Uterus (tissue), 4 donors: ENCODE measurements around the gene DGKH. TPM values are rescaled to one million over a fixed set of nuclear protein-coding genes. Genes with fewer than 3 reads are reported as not detected.
"Not testable (repeated sequence)": the region's sequence is repeated elsewhere in the genome, so short reads cannot be mapped to it uniquely, and the experiment has no call there.

Source experiments
- DNase-seq, 2 donors: peaks; one replicate each; pipeline ENCODE4 v3.0.0-alpha.2; 2019 to 2020
- H3K27ac ChIP-seq, 2 donors: fragments of 200-600 bp; sonication (generic); 1 replicate in 1 of 2; 2 replicates in 1 of 2; pipeline ENCODE4 v1.5.1; 2016 to 2018
- H3K27me3 ChIP-seq, 2 donors: fragments of 200-600 bp; sonication (generic); one replicate each; pipeline ENCODE4 v1.5.1; 2018 to 2019; ENCODE audit warnings: control low read depth in 1 of 2
- H3K36me3 ChIP-seq, 2 donors: fragments of 200-600 bp; sonication (generic); one replicate each; pipeline ENCODE4 v1.5.1; 2019; ENCODE audit warnings: control low read depth in 1 of 2
- H3K4me1 ChIP-seq, 2 donors: fragments of 200-600 bp; sonication (generic); one replicate each; pipeline ENCODE4 v1.5.1; 2018 to 2019; ENCODE audit warnings: control low read depth in 1 of 2
- H3K4me3 ChIP-seq, 2 donors: fragments of 200-600 bp; sonication (generic); 1 replicate in 1 of 2; 2 replicates in 1 of 2; pipeline ENCODE4 v1.5.1; 2018 to 2019; ENCODE audit warnings: mild to moderate bottlenecking in 1 of 2
- H3K9me3 ChIP-seq, 2 donors: fragments of 200-600 bp; sonication (generic); one replicate each; pipeline ENCODE4 v1.5.1; 2019; ENCODE audit warnings: control low read depth in 1 of 2
- POLR2A ChIP-seq, 2 donors: fragments of 450-650 bp; IDR thresholded peaks; one replicate each; pipeline ENCODE4 v1.6.1; 2016; ENCODE audit warnings: antibody characterized with exemption in 2 of 2, mild to moderate bottlenecking in 1 of 2, moderate library complexity in 1 of 2
- intact Hi-C: fragments of 100-400 bp; cut with DNase I; formaldehyde crosslinking; loops from one replicate; pipeline ENCODE4 v1.15.1; 2023; ENCODE audit warnings: low total_unique reads
- total RNA-seq, 4 donors: library from RNA; depleted of rRNA in 3 of 4; stranded (reverse); fragments of >200 nt in 3 of 4; gene quantifications; one replicate each; pipeline versions ENCODE4 v1.1.0 to v1.2.4, GENCODE V29; 2014 to 2023
- TF ChIP-seq, protein P1 (sequence below), 4 experiments: fragments of 200-600 bp in 2 of 4; fragments of 450-650 bp in 2 of 4; sonication (generic) in 2 of 4; IDR thresholded peaks; one replicate each; pipeline ENCODE4 v1.5.1; 2016 to 2019; ENCODE audit warnings: antibody characterized with exemption in 4 of 4, mild to moderate bottlenecking in 2 of 4, moderate library complexity in 1 of 4
- donor health status: DM: yes; HTN: yes; CAD: no.

Gene DGKH
- total RNA-seq, 4 donors from 2014 or later = 18.8 to 50.0 (median 36.5) TPM

GRCh38 chr13:42221121-42221765, 172.8 kb downstream of the DGKH start:
- no peak overlapping the region for H3K4me3 ChIP-seq
- no peaks in the 10 kb centered on the region for H3K36me3 ChIP-seq

DNA sequence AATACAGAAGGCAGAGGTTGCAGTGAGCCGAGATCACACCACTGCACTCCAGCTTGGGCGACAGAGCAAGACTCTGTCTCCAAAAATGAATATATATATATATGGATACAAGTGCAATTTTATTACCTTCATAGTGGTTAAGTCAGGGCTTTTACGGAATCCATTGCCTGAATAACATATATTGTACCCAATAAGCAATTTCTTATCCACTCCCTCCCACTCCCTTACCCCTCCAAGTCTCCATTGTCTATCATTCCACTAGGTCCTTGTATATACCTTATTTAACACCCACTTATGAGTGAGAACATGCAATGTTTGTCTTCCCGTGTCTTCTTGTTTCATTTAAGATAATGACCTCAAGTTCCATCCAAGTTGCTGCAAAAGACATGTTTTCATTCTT, 175.2 kb downstream of the DGKH start:
- Histone ChIP-seq H3K36me3 (no peaks in the 10 kb centered on the region), H3K27ac (no peak overlapping the region), H3K27me3 (no peaks in the 10 kb centered on the region), H3K4me1 (no peaks in the 10 kb centered on the region), H3K9me3 (no peaks in the 10 kb centered on the region), H3K4me3 (no peak overlapping the region)
- no peak for DNase-seq
- no peak for TF ChIP-seq POLR2A (IDR thresholded peaks at IDR 0.05)
- TF ChIP-seq, protein P1, sequence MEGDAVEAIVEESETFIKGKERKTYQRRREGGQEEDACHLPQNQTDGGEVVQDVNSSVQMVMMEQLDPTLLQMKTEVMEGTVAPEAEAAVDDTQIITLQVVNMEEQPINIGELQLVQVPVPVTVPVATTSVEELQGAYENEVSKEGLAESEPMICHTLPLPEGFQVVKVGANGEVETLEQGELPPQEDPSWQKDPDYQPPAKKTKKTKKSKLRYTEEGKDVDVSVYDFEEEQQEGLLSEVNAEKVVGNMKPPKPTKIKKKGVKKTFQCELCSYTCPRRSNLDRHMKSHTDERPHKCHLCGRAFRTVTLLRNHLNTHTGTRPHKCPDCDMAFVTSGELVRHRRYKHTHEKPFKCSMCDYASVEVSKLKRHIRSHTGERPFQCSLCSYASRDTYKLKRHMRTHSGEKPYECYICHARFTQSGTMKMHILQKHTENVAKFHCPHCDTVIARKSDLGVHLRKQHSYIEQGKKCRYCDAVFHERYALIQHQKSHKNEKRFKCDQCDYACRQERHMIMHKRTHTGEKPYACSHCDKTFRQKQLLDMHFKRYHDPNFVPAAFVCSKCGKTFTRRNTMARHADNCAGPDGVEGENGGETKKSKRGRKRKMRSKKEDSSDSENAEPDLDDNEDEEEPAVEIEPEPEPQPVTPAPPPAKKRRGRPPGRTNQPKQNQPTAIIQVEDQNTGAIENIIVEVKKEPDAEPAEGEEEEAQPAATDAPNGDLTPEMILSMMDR (IDR thresholded peaks at IDR 0.05) = no peak
- intact Hi-C loops = no loop called here

More at GRCh38 chr13:42221121-42221765, 172.8 kb downstream of the DGKH start:
- intact Hi-C loops = no loop called here
- Histone ChIP-seq H3K9me3 (no peaks in the 10 kb centered on the region), H3K4me1 (no peaks in the 10 kb centered on the region), H3K27me3 (no peaks in the 10 kb centered on the region), H3K27ac (no peak overlapping the region)
- DNase-seq = no peak
- TF ChIP-seq, protein P1 (IDR thresholded peaks at IDR 0.05) = no peak
- no peak for TF ChIP-seq POLR2A (IDR thresholded peaks at IDR 0.05)

DNA sequence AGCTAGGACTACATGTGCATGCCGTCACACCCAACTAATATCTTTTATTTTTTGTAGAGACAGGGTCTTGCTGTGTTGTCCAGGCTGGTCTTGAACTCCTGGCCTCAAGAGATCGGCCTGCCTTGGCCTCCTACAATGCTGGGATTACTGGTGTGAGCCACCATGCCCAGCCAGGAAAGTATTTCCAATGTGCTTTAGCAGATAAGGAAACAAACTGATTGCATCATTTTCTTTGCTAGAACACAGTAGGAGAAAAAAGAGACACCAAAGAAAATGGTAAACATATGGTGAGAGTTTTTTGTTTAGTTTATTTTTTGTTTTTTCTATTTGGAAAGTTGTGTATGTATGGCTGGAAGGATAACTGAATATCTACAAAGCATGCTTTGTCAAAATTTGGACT, 176.6 kb downstream of the DGKH start:
- Histone ChIP-seq H3K4me3 (no peak overlapping the region), H3K4me1 (no peaks in the 10 kb centered on the region), H3K27me3 (no peaks in the 10 kb centered on the region), H3K36me3 (no peaks in the 10 kb centered on the region), H3K9me3 (no peaks in the 10 kb centered on the region), H3K27ac (no peak overlapping the region)
- no peak for DNase-seq
- TF ChIP-seq, protein P1 (IDR thresholded peaks at IDR 0.05) = no peak
- no peak for TF ChIP-seq POLR2A (IDR thresholded peaks at IDR 0.05)
- intact Hi-C loops = no loop called here

- H3K4me3 ChIP-seq, H3K9me3 ChIP-seq, H3K27me3 ChIP-seq, H3K27ac ChIP-seq, H3K36me3 ChIP-seq, intact Hi-C loops, DNase-seq, H3K4me1 ChIP-seq: not testable (repeated sequence)
These were observed 178.3 kb downstream of the DGKH start for GRCh38 chr13:42226759-42227158.

DNA sequence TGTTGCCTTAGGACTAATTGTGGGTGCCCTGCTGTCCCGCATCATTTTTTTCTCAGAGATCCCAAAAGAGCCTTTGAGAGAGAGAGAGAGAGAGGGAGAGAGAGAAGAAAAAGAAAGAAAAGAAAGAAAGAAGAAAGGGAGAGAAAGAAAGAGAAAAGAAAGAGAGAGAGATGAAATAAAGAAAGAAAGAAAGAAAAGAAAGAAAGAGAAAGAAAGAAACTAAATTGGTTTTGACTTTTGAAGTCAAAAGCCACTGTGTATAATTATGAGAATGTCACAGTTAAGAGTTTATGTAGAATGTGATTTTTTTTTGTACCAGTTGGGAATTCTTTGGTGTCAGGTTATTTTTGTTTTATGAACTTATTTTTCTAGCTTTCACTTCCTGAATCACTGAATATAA, 180.1 kb downstream of the DGKH start:
- Histone ChIP-seq H3K4me3 (no peak overlapping the region), H3K27me3 (no peaks in the 10 kb centered on the region), H3K9me3 (no peaks in the 10 kb centered on the region), H3K36me3 (no peaks in the 10 kb centered on the region), H3K4me1 (no peaks in the 10 kb centered on the region), H3K27ac (no peak overlapping the region)
- intact Hi-C loops = no loop called here
- no peak for DNase-seq
- no peak for TF ChIP-seq POLR2A (IDR thresholded peaks at IDR 0.05)
- TF ChIP-seq, protein P1 (IDR thresholded peaks at IDR 0.05) = no peak

DNA sequence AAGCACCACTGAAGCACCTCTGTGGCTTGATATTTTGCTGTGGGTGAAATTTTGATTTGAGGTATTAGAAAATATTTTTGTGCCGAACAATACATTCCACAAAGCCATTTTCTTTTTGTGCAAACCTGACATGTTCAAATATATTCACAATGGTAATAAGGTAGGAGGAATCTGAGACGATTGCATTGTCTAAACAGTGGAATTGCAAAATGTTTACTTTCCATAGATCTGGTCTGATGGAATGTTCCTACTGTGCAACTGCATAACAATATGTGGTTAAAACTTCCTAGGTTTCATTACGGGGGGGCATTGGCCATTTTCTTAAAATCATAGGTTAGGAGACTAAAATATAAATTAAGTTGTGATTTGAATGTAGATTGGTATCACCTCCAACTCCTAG, 180.8 kb downstream of the DGKH start:
- Histone ChIP-seq H3K4me1 (no peaks in the 10 kb centered on the region), H3K27me3 (no peaks in the 10 kb centered on the region), H3K36me3 (no peaks in the 10 kb centered on the region), H3K27ac (no peak overlapping the region), H3K9me3 (no peaks in the 10 kb centered on the region), H3K4me3 (no peak overlapping the region)
- no peak for DNase-seq
- intact Hi-C loops = no loop called here
- TF ChIP-seq, protein P1 (IDR thresholded peaks at IDR 0.05) = no peak
- no peak for TF ChIP-seq POLR2A (IDR thresholded peaks at IDR 0.05)
